ENCODE data around the gene BTNL9. TPM values are rescaled to one million over a fixed set of nuclear protein-coding genes. Genes with fewer than 3 reads are reported as not detected.

BTNL9 gene
- polyA plus RNA-seq, 1 experiment, result not detected

DNA sequence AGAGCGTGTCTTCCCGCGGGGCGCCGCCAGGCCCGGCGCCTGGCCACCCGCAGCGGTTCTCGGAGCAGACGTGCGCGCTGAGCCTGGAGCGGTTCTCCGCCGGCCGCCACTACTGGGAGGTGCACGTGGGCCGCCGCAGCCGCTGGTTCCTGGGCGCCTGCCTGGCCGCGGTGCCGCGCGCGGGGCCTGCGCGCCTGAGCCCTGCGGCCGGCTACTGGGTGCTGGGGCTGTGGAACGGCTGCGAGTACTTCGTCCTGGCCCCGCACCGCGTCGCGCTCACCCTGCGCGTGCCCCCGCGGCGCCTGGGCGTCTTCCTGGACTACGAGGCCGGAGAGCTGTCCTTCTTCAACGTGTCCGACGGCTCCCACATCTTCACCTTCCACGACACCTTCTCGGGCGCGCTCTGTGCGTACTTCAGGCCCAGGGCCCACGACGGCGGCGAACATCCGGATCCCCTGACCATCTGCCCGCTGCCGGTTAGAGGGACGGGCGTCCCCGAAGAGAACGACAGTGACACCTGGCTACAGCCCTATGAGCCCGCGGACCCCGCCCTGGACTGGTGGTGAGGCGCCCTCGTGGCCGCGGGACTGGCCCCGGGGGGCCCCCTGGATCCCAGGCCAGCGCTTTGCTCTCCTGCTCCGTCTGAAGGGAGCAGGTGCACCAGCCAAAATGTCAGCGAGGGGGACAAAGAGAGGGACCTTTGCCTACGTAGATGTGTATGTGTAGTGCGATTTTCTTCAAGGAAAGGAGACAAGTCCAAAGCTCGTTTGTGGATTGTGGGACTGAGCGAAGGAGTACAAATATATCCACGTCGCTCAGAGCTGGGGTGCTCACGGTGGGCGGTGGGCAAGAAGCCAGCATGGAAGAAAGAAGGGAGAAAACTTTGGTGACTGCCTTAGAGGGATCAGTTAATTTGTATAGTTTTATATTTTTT, 19.5 kb downstream of the BTNL9 start:
- DNase-seq (ENCODE audit: low read depth, low spot score), result no peak
- ChIA-PET CTCF (no interaction called here), POLR2A (no interaction called here)
- no peak overlapping the region for H3K27ac ChIP-seq (ENCODE audit: low read depth, low read length)
- TF ChIP-seq, protein P1, sequence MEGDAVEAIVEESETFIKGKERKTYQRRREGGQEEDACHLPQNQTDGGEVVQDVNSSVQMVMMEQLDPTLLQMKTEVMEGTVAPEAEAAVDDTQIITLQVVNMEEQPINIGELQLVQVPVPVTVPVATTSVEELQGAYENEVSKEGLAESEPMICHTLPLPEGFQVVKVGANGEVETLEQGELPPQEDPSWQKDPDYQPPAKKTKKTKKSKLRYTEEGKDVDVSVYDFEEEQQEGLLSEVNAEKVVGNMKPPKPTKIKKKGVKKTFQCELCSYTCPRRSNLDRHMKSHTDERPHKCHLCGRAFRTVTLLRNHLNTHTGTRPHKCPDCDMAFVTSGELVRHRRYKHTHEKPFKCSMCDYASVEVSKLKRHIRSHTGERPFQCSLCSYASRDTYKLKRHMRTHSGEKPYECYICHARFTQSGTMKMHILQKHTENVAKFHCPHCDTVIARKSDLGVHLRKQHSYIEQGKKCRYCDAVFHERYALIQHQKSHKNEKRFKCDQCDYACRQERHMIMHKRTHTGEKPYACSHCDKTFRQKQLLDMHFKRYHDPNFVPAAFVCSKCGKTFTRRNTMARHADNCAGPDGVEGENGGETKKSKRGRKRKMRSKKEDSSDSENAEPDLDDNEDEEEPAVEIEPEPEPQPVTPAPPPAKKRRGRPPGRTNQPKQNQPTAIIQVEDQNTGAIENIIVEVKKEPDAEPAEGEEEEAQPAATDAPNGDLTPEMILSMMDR (IDR thresholded peaks at IDR 0.05; ENCODE audit: low read depth, low read length), result no peak
- H3K9me3 ChIP-seq (ENCODE audit: control insufficient read depth, insufficient read depth, low read length), result no peaks in the 10 kb centered on the region; the same call in 1 of the 2 replicates
- H3K4me3 ChIP-seq (ENCODE audit: low read depth, low read length), result no peak overlapping the region
- H3K27me3 ChIP-seq (ENCODE audit: control insufficient read depth, insufficient read depth, low read length), result peaks cover 45% of the 10 kb centered on the region

DNA sequence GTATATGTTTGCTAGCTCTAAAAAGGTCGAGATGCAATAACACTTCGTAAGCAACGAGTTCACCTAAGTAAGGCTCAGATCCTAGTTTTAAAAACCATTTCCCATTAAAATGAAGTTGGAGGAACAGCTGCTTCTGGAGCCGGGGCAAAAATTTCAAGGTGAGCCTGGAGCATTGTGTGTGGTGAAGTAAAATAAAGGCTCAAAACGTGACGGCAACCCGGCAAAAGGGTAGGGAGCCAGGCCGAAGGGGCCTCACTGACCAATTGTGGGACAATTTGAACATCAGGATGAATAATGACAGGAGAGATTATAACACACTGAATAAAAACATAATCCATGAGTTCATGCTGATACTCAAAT, 20.1 kb downstream of the BTNL9 start:
- ChIA-PET CTCF (no interaction called here), POLR2A (no interaction called here)
- Histone ChIP-seq H3K9me3 (ENCODE audit: control insufficient read depth, insufficient read depth, low read length) (no peaks in the 10 kb centered on the region; the same call in 1 of the 2 replicates), H3K4me3 (ENCODE audit: low read depth, low read length) (no peak overlapping the region), H3K27ac (ENCODE audit: low read depth, low read length) (no peak overlapping the region), H3K27me3 (ENCODE audit: control insufficient read depth, insufficient read depth, low read length) (peaks cover 38% of the 10 kb centered on the region)
- no peak for DNase-seq (ENCODE audit: low read depth, low spot score)
- TF ChIP-seq, protein P1 (IDR thresholded peaks at IDR 0.05; ENCODE audit: low read depth, low read length), result no peak

- no peaks in the 10 kb centered on the region; the same call in 1 of the 2 replicates for H3K9me3 ChIP-seq (ENCODE audit: control insufficient read depth, insufficient read depth, low read length)
- TF ChIP-seq, protein P1 (IDR thresholded peaks at IDR 0.05; ENCODE audit: low read depth, low read length), result no peak
- H3K27me3 ChIP-seq (ENCODE audit: control insufficient read depth, insufficient read depth, low read length), result peaks cover 36% of the 10 kb centered on the region
- no peak for DNase-seq (ENCODE audit: low read depth, low spot score)
- no peak overlapping the region for H3K27ac ChIP-seq (ENCODE audit: low read depth, low read length)
- ChIA-PET POLR2A (no interaction called here), CTCF (no interaction called here)
- no peak overlapping the region for H3K4me3 ChIP-seq (ENCODE audit: low read depth, low read length)
Measured at GRCh38 chr5:181060924-181061323, 20.9 kb downstream of the BTNL9 start.

- H3K27ac ChIP-seq (ENCODE audit: low read depth, low read length), result no peak overlapping the region
- no peak overlapping the region for H3K4me3 ChIP-seq (ENCODE audit: low read depth, low read length)
- ChIA-PET CTCF (no interaction called here), POLR2A (no interaction called here)
- no peaks in the 10 kb centered on the region; the same call in 1 of the 2 replicates for H3K9me3 ChIP-seq (ENCODE audit: control insufficient read depth, insufficient read depth, low read length)
- H3K27me3 ChIP-seq (ENCODE audit: control insufficient read depth, insufficient read depth, low read length), result peaks cover 32% of the 10 kb centered on the region
- no peak for DNase-seq (ENCODE audit: low read depth, low spot score)
- TF ChIP-seq, protein P1 (IDR thresholded peaks at IDR 0.05; ENCODE audit: low read depth, low read length), result no peak
Measured at GRCh38 chr5:181061645-181062044, 21.6 kb downstream of the BTNL9 start.

DNA sequence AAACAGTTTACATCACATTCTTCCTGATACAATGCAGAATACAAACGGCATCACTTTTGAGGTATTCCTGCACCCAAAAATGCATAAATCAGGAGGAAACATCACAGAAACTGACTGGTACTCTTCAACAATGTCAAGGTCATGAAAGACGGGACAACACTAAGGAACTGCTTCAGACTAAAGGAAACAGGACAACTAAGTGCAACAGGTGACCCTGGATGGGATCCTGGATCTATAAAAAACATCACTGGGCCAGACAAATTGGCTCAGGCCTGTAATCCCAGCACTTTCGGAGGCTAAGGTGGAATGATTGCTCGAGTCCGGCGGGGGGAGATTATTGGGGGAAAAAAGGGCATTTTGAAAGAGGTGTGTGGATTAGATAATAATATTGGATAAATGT, 22.6 kb downstream of the BTNL9 start:
- H3K27ac ChIP-seq (ENCODE audit: low read depth, low read length), result no peak overlapping the region
- peaks cover 29% of the 10 kb centered on the region for H3K27me3 ChIP-seq (ENCODE audit: control insufficient read depth, insufficient read depth, low read length)
- CTCF ChIA-PET, result no interaction called here
- POLR2A ChIA-PET, result no interaction called here
- TF ChIP-seq, protein P1 (IDR thresholded peaks at IDR 0.05; ENCODE audit: low read depth, low read length), result no peak
- no peak for DNase-seq (ENCODE audit: low read depth, low spot score)
- no peaks in the 10 kb centered on the region; the same call in 1 of the 2 replicates for H3K9me3 ChIP-seq (ENCODE audit: control insufficient read depth, insufficient read depth, low read length)
- no peak overlapping the region for H3K4me3 ChIP-seq (ENCODE audit: low read depth, low read length)
